HG02571 (cell line): ENCODE measurements around the gene PCMT1.
"Not testable (repeated sequence)": the region's sequence is repeated elsewhere in the genome, so short reads cannot be mapped to it uniquely, and the experiment has no call there.

Experiments used
- ATAC-seq: cut with Tn5 transposase; IDR thresholded peaks from one replicate; pipeline ENCODE4 v1.9.1; 2021; ENCODE audit warnings: mild to moderate bottlenecking, moderate library complexity; ENCODE audit not compliant: unreplicated experiment

Gene PCMT1

GRCh38 chr6:149809798-149810197 lies 60.3 kb downstream of the PCMT1 start:
- ATAC-seq = no peak

- no peak for ATAC-seq
Observed at GRCh38 chr6:149813351-149813750, 63.8 kb downstream of the PCMT1 start.

- no peak for ATAC-seq
Observed at GRCh38 chr6:149815788-149816187, 66.2 kb downstream of the PCMT1 start.

GRCh38 chr6:149820506-149820905 lies 71.0 kb downstream of the PCMT1 start:
- no peak for ATAC-seq

GRCh38 chr6:149821492-149821891 lies 72.0 kb downstream of the PCMT1 start:
- no peak for ATAC-seq

GRCh38 chr6:149823013-149823412 lies 73.5 kb downstream of the PCMT1 start:
- ATAC-seq = no peak

- ATAC-seq = no peak
Observed at GRCh38 chr6:149825292-149825691, 75.8 kb downstream of the PCMT1 start.

GRCh38 chr6:149830731-149831307 lies 81.3 kb downstream of the PCMT1 start:
- no peak for ATAC-seq

GRCh38 chr6:149831308-149831820 lies 81.8 kb downstream of the PCMT1 start:
- ATAC-seq = no peak

- ATAC-seq = no peak
Observed at GRCh38 chr6:149833651-149834050, 84.1 kb downstream of the PCMT1 start.

GRCh38 chr6:149834513-149835481 lies 85.3 kb downstream of the PCMT1 start:
- no peak for ATAC-seq

- ATAC-seq = no peak
Observed at GRCh38 chr6:149840345-149841075, 91.0 kb downstream of the PCMT1 start.

- ATAC-seq = no peak
Observed at GRCh38 chr6:149842331-149842730, 92.8 kb downstream of the PCMT1 start.

GRCh38 chr6:149843051-149843633 lies 93.6 kb downstream of the PCMT1 start:
- ATAC-seq = no peak

GRCh38 chr6:149844036-149844435 lies 94.5 kb downstream of the PCMT1 start:
- not testable (repeated sequence) for ATAC-seq

GRCh38 chr6:149844480-149844879 lies 94.9 kb downstream of the PCMT1 start:
- no peak for ATAC-seq

GRCh38 chr6:149845549-149845948 lies 96.0 kb downstream of the PCMT1 start:
- no peak for ATAC-seq

- ATAC-seq = no peak
Observed at GRCh38 chr6:149846321-149846720, 96.8 kb downstream of the PCMT1 start.

GRCh38 chr6:149847939-149848267 lies 98.4 kb downstream of the PCMT1 start:
- ATAC-seq = no peak

GRCh38 chr6:149848343-149848742 lies 98.8 kb downstream of the PCMT1 start:
- not testable (repeated sequence) for ATAC-seq

- ATAC-seq = no peak
Observed at GRCh38 chr6:149851461-149852110, 102.0 kb downstream of the PCMT1 start.
